Inflammatory macrophage treated with lipopolysaccharide for 1 hour (primary cell): ENCODE results near the gene VIP.
"Not testable (repeated sequence)": the region's sequence is repeated elsewhere in the genome, so short reads cannot be mapped to it uniquely, and the experiment has no call there.

Experiments
- DNase-seq, 2 donors: peaks; one replicate each; pipeline ENCODE4 v3.0.0-alpha.2; 2020 to 2022

The VIP gene

GRCh38 chr6:152750694-152751093 is at the start of gene VIP:
TSS of gene VIP (plus strand) at chr6:152750797. CDS start at chr6:152752178, 1,381 bp downstream.
- DNase-seq: peak in 1 of 2 donors; percentile 8

- DNase-seq: no peak
Observed at GRCh38 chr6:152701081-152701862, 49.3 kb upstream of the VIP start.

GRCh38 chr6:152701863-152702401 is 48.7 kb upstream of the VIP start:
- no peak for DNase-seq

- DNase-seq: not testable (repeated sequence)
Observed at GRCh38 chr6:152703750-152704149, 46.8 kb upstream of the VIP start.

GRCh38 chr6:152705327-152705726 is 45.3 kb upstream of the VIP start:
- no peak for DNase-seq

- DNase-seq: no peak
Observed at GRCh38 chr6:152716322-152716721, 34.3 kb upstream of the VIP start.

GRCh38 chr6:152720974-152721373 is 29.6 kb upstream of the VIP start:
- DNase-seq: no peak

- DNase-seq: no peak
Observed at GRCh38 chr6:152721956-152722355, 28.6 kb upstream of the VIP start.

GRCh38 chr6:152723398-152723797 is 27.2 kb upstream of the VIP start:
- DNase-seq: no peak

- DNase-seq: no peak
Observed at GRCh38 chr6:152726313-152726712, 24.3 kb upstream of the VIP start.

- DNase-seq: no peak
Observed at GRCh38 chr6:152727507-152727906, 23.1 kb upstream of the VIP start.

- no peak for DNase-seq
Observed at GRCh38 chr6:152734630-152735029, 16.0 kb upstream of the VIP start.

- DNase-seq: no peak
Observed at GRCh38 chr6:152736687-152737273, 13.8 kb upstream of the VIP start.

- DNase-seq: no peak
Observed at GRCh38 chr6:152745509-152746171, 5.0 kb upstream of the VIP start.

- no peak for DNase-seq
Observed at GRCh38 chr6:152746172-152746553, 4.4 kb upstream of the VIP start.

- no peak for DNase-seq
Observed at GRCh38 chr6:152748843-152749242, 1.8 kb upstream of the VIP start.

- DNase-seq: no peak
Observed at GRCh38 chr6:152749336-152749735, 1.3 kb upstream of the VIP start.

- DNase-seq: no peak
Observed at GRCh38 chr6:152765331-152765730, 14.7 kb downstream of the VIP start.

- DNase-seq: no peak
Observed at GRCh38 chr6:152769159-152769558, 18.6 kb downstream of the VIP start.

- no peak for DNase-seq
Observed at GRCh38 chr6:152769993-152770392, 19.4 kb downstream of the VIP start.

- no peak for DNase-seq
Observed at GRCh38 chr6:152771061-152771687, 20.6 kb downstream of the VIP start.

GRCh38 chr6:152775428-152775827 is 24.8 kb downstream of the VIP start:
- DNase-seq: no peak

- no peak for DNase-seq
Observed at GRCh38 chr6:152776833-152777232, 26.2 kb downstream of the VIP start.
